Upper lobe of right lung (tissue), 1 donor: Measurements from ENCODE around the gene KIF14. TPM values are rescaled to one million over a fixed set of nuclear protein-coding genes. Genes with fewer than 3 reads are reported as not detected.
"Not testable (repeated sequence)": the region's sequence is repeated elsewhere in the genome, so short reads cannot be mapped to it uniquely, and the experiment has no call there.

Experiments used
- ATAC-seq: fragments of 200-7000 bp; cut with Tn5 transposase; one replicate; pipeline ENCODE4 v1.9.1; 2020; ENCODE audit warnings: mild to moderate bottlenecking, moderate library complexity
- DNase-seq: peaks from one replicate; pipeline ENCODE4 v3.0.0-alpha.2; 2020
- H3K27ac ChIP-seq: fragments of 200-600 bp; one replicate; pipeline ENCODE4 v1.8.0; 2022
- H3K27me3 ChIP-seq: fragments of 200-600 bp; one replicate; pipeline ENCODE4 v1.8.0; 2022; ENCODE audit warnings: mild to moderate bottlenecking
- H3K36me3 ChIP-seq: fragments of 200-600 bp; one replicate; pipeline ENCODE4 v1.8.0; 2022
- H3K4me1 ChIP-seq: fragments of 200-600 bp; one replicate; pipeline ENCODE4 v1.8.0; 2022
- H3K4me3 ChIP-seq: fragments of 200-600 bp; one replicate; pipeline ENCODE4 v1.8.0; 2022; ENCODE audit warnings: mild to moderate bottlenecking
- H3K9me3 ChIP-seq: fragments of 200-600 bp; one replicate; pipeline ENCODE4 v1.8.0; 2022
- intact Hi-C: fragments of 100-400 bp; cut with DNase I; formaldehyde crosslinking; loops from one replicate; pipeline ENCODE4 v1.11.0; 2022
- total RNA-seq: library from RNA; stranded (reverse); fragmentation: NEBNext Ultra II Directional; extraction: Animal tissue kit (Norgen Biotek cat#: 25700); gene quantifications from one replicate; pipeline ENCODE4 v1.2.1, GENCODE V29; 2021
- TF ChIP-seq, protein P1 (sequence below): fragments of 200-600 bp; IDR thresholded peaks from one replicate; pipeline ENCODE4 v1.8.0; 2022; ENCODE audit warnings: antibody characterized with exemption
- donor health status: DM: no; HTN: yes; CAD: no; lungs with severe emphysema.

KIF14 gene
- total RNA-seq, 1 donor from 2014 or later = 0.23 TPM

DNA sequence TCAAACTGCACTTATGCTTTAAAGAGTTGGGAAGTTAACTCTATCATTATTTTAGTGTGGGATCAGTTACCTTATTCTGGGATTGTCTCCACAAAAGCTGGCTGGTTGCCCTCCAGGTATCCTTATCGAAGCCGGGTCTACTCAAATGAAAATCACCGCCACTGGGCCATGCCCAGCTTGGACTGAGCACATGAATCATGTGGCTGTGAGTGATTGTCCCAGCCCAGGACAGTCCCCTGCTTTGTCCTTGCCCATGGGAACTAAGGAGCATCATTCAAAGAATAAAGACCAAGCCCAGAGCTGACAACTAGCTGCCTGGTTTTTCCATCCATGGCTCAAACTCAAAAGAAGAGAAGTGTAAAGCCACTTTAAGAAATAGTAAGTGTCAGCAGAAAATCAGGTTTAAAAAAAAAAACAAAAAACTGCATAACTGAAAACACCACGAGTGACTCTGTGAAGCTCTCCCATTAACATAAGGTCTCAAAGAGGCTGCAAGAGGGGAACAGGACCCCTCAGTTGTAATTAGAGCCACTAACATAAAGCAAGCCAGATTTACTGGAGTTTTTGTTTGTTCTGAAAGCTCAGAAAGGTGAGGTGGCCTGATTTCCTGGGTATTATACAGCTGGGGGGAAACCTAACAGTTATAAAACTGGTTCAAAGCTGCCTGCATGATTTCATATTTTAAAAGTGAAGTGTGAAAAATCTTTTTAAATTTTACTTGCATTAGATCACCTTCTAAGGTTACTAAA lies 91.5 kb downstream of the KIF14 start:
- no peak for ATAC-seq
- H3K27me3 ChIP-seq = no peaks in the 10 kb centered on the region
- no peaks in the 10 kb centered on the region for H3K9me3 ChIP-seq
- intact Hi-C loops = no loop called here
- TF ChIP-seq, protein P1, sequence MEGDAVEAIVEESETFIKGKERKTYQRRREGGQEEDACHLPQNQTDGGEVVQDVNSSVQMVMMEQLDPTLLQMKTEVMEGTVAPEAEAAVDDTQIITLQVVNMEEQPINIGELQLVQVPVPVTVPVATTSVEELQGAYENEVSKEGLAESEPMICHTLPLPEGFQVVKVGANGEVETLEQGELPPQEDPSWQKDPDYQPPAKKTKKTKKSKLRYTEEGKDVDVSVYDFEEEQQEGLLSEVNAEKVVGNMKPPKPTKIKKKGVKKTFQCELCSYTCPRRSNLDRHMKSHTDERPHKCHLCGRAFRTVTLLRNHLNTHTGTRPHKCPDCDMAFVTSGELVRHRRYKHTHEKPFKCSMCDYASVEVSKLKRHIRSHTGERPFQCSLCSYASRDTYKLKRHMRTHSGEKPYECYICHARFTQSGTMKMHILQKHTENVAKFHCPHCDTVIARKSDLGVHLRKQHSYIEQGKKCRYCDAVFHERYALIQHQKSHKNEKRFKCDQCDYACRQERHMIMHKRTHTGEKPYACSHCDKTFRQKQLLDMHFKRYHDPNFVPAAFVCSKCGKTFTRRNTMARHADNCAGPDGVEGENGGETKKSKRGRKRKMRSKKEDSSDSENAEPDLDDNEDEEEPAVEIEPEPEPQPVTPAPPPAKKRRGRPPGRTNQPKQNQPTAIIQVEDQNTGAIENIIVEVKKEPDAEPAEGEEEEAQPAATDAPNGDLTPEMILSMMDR = no peak
- no peaks in the 10 kb centered on the region for H3K36me3 ChIP-seq
- H3K4me3 ChIP-seq = no peak overlapping the region
- H3K27ac ChIP-seq = no peak overlapping the region
- no peak for DNase-seq
- H3K4me1 ChIP-seq = peaks cover 3% of the 10 kb centered on the region

DNA sequence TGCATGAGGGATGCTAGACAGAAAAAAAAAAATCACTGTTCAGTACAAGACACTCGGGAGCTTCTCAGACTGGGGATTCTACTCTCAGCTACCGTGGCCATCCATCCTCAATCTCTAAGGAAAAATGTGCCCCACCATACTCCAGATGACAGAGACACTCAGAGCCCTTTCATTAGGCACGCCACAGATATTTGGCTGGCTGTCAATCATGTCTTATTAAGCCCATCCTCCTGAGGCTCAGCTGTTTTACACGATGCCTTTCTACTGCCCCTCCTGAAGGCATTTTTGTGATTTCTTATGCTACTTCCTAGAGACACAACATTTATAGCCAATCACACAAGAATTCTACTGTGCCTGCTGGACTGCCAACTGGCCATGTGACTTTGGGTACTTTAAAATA lies 92.9 kb downstream of the KIF14 start:
- ATAC-seq = no peak
- peaks cover 3% of the 10 kb centered on the region for H3K4me1 ChIP-seq
- H3K9me3 ChIP-seq = no peaks in the 10 kb centered on the region
- TF ChIP-seq, protein P1 = no peak
- intact Hi-C loops = no loop called here
- H3K4me3 ChIP-seq = no peak overlapping the region
- no peak for DNase-seq
- no peak overlapping the region for H3K27ac ChIP-seq
- H3K36me3 ChIP-seq = no peaks in the 10 kb centered on the region
- H3K27me3 ChIP-seq = no peaks in the 10 kb centered on the region

DNA sequence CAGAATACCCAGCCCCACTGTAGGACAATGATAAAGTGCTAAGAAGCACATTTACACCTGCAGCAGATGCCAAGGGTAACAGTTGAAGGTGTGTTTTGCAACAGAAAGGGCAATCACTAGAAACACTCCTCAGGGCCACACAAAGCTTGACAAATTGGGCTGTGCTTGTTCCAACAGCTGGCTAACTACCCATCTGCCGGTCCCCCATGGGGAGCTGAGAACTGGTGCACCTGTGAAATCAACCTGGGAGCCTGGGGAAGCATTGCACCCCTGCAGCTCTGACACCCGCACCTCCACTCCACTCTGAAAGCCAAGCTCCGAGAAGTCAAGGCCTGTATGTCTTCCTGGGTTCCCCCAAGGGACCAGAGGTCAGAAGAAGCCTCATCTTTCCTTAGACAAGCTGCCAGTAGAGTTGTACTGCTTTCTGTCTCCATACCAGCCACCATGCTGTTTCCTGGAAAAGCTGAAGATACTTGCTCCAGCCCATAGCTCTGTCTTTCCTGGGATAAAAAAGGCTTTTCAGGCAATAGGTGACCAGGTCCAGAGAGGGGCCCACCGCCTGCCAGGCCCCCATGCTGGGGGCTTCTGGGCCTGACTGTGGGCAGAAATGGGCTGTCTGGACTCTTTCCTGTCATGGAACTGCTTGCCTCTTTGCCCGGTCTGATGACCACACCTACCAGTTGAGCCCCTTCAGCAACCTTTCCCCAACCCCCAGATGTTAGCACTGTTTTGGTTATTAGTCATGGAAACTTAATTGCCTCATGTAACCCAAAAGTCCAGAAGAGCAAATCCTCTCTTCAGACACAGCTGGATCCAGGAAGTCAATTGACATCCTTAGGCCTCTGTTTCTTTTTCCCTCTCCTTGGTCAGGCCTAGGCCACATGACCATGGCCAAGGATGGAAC lies 93.6 kb downstream of the KIF14 start:
- Histone ChIP-seq H3K4me3 (no peak overlapping the region), H3K27ac (no peak overlapping the region), H3K9me3 (no peaks in the 10 kb centered on the region), H3K36me3 (no peaks in the 10 kb centered on the region), H3K4me1 (peaks cover 3% of the 10 kb centered on the region), H3K27me3 (no peaks in the 10 kb centered on the region)
- TF ChIP-seq, protein P1 = no peak
- DNase-seq = no peak
- no peak for ATAC-seq
- intact Hi-C loops = no loop called here

DNA sequence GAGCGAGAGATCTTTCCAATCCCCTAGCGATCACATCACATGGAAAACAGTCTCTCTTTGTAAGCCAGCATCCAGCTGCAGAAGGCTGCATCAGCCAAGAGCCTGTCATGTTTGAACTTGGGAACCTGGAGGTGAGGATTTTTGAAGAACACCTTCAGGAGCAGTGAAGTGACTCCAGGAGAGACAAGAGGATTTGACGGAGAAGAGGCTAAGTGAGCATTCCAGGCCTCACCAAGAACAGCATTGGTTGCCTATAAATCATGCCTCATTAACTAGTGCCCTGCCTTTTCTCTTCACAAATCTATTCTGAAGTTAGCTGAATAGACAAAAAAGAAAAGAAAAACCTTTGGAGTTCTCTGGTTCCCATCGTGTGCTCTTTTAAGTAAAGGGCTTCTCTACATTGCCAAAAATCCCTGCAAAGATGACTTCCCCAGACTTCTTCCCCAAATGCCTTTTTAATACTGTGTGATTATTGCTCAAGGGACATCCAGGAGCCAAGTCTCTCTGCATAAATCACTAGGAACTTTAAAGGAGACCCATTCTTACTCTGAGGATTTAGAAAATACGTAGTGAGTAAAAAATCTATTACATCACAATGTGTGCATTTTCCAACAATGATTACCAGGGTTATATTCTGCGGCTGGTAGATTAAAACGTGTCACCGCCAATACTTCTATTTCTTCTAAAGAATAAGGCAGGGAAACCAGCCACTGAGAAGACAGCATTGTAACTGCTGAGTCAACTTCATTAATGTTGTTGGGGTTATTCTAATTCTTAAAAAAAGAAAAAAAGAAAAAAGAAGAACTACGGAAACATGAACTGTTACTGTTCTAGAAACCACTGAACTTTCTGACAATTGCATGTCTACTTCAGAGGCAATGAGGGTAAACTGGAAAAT lies 95.2 kb downstream of the KIF14 start:
- H3K36me3 ChIP-seq = no peaks in the 10 kb centered on the region
- peaks cover 3% of the 10 kb centered on the region for H3K4me1 ChIP-seq
- H3K27ac ChIP-seq = no peak overlapping the region
- H3K9me3 ChIP-seq = no peaks in the 10 kb centered on the region
- TF ChIP-seq, protein P1 = no peak
- no peak for DNase-seq
- no peak overlapping the region for H3K4me3 ChIP-seq
- no peaks in the 10 kb centered on the region for H3K27me3 ChIP-seq
- no peak for ATAC-seq
- intact Hi-C loops = no loop called here

DNA sequence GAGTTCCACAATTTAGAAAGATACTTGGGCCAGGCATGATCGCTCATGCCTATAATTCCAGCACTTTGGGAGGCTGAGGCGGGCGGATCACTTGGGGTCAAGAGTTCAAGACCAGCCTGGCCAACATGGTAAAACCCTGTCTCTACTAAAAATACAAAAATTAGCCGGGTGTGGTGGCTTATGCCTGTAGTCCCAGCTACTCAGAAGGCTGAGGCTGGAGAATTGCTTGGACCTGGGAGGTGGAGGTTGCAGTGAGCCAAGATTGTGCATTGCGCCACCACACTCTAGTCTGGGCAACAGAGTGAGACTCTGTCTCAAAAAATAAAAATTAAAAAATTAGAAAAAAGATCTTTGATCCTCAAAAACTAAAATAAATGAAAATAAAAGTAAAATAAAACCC lies 96.0 kb downstream of the KIF14 start:
- H3K4me3 ChIP-seq, intact Hi-C loops, ATAC-seq, H3K27ac ChIP-seq, H3K27me3 ChIP-seq, DNase-seq, H3K4me1 ChIP-seq, H3K9me3 ChIP-seq, H3K36me3 ChIP-seq: not testable (repeated sequence)
